Dermis lymphatic vessel endothelial cell (primary cell): Measurements from ENCODE around the gene NRSN2. TPM values are rescaled to one million over a fixed set of nuclear protein-coding genes. Genes with fewer than 3 reads are reported as not detected.

Experiments used
- total RNA-seq: library from RNA; depleted of rRNA; stranded (reverse); fragments of >200 nt; gene quantifications from 2 replicates; pipeline ENCODE4 v1.2.1, GENCODE V29; 2014

NRSN2 gene, protein sequence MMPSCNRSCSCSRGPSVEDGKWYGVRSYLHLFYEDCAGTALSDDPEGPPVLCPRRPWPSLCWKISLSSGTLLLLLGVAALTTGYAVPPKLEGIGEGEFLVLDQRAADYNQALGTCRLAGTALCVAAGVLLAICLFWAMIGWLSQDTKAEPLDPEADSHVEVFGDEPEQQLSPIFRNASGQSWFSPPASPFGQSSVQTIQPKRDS
- total RNA-seq = 12.7 and 14.0 TPM in 2 replicates

GRCh38 chr20:346640-347316 is at the start of gene NRSN2:
Gene NRSN2, plus strand, starts transcription at chr20:347111. Its CDS starts 2,533 bp downstream, at chr20:349644.

DNA sequence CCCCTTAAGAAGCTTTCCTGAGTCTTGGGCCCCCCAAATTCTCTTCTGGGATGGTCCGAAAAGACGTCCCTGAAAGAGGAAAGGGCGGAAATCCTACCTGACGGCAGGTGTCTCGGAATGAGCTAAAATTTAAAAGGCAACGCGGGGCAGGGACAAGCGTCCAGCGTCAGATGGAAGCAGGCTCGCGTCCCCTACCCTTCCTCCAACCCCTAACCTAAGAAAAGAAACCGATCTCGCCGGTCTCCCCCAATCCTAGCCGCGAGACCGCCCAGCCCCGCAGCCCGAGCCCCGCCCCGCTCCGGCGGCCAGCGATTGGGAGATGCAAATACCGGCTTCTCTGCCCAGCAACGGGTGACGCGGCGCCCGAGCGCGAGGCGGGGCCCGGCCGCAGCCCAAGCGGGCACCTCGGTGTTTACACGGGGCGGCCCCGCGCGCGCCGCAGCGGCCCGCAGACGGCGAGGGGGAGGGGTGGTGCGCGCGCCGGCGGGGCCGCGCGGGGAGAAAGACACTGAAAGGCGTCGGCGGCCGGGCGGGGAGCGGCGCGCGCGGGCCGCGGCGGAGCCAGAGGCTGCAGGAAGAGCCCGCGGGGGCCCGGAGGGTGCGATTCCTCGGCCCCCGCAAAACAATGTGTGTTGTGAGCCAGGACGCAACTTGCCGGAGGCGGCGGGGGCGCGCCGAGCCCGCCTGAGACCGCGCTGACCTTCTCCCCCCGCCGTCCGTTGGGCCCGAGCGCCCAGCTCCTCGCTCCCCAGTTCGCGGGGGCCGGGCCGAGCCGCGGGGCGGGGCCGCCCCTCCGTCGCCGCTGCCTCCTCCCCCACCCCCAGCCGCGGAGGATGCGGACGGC is 21.6 kb upstream of the NRSN2 start, which contains the start of gene SOX12:
TSS of gene SOX12 (plus strand) at position 508 of the 844 bp plus-strand sequence. CDS start 373 bp downstream, outside the sequence.

Other genes starting within 250 kb of the NRSN2 start
- not detected in 2 replicates for gene DEFB126, start 204.5 kb upstream of the NRSN2 start, total RNA-seq
- not detected in 2 replicates for gene DEFB127, start 189.7 kb upstream of the NRSN2 start, total RNA-seq
- gene DEFB128, start 157.4 kb upstream of the NRSN2 start, total RNA-seq = not detected in 2 replicates
- not detected in 2 replicates for gene DEFB129, start 119.9 kb upstream of the NRSN2 start, total RNA-seq
- gene DEFB132, start 89.4 kb upstream of the NRSN2 start, total RNA-seq = not detected in 2 replicates
- gene C20orf96, start 56.4 kb upstream of the NRSN2 start, total RNA-seq = 1.4 and 2.2 TPM in 2 replicates
- gene ZCCHC3, start 49.5 kb upstream of the NRSN2 start, total RNA-seq = 19.8 and 24.2 TPM in 2 replicates
- 1.5 TPM in 2 replicates for gene SOX12, start 21.6 kb upstream of the NRSN2 start, total RNA-seq
- 31.5 and 37.9 TPM in 2 replicates for gene TRIB3, start 33.6 kb downstream of the NRSN2 start, total RNA-seq
- gene RBCK1, start 61.2 kb downstream of the NRSN2 start, total RNA-seq = 57.8 and 66.2 TPM in 2 replicates
- gene TBC1D20, start 115.4 kb downstream of the NRSN2 start, total RNA-seq = 19.8 and 20.3 TPM in 2 replicates
- gene CSNK2A1, start 196.7 kb downstream of the NRSN2 start, total RNA-seq = 79.4 and 93.3 TPM in 2 replicates